ENCODE results near the gene GPR150. TPM values are rescaled to one million over a fixed set of nuclear protein-coding genes. Genes with fewer than 3 reads are reported as not detected.
"Not testable (repeated sequence)": the region's sequence is repeated elsewhere in the genome, so short reads cannot be mapped to it uniquely, and the experiment has no call there.

GPR150 gene
- total RNA-seq, 1 experiment from 2014 or later, result 0.17 TPM

DNA sequence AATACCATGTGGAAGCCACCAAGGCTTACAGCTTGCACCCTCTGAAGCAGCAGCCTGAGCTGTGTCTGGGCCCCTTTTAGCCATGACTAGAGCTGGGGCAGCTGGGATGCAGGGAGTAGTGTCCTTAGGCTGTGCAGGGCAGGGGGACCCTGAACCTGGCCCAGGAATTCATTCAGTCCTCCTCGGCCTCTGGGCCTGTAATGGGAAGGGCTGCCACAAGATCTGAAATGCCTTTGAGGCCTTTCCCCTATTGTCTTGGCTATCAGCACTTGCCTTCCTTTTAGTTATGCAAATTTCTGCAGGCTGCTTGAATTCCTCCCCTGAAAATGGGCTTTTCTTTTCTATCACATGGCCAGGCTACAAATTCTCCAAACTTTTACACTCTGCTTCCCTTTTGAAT, 9.0 kb downstream of the GPR150 start:
- BruUV-seq (replicated peaks), result no TSS peak
- CTCF ChIA-PET, result no interaction called here
- TF ChIP-seq, protein P1, sequence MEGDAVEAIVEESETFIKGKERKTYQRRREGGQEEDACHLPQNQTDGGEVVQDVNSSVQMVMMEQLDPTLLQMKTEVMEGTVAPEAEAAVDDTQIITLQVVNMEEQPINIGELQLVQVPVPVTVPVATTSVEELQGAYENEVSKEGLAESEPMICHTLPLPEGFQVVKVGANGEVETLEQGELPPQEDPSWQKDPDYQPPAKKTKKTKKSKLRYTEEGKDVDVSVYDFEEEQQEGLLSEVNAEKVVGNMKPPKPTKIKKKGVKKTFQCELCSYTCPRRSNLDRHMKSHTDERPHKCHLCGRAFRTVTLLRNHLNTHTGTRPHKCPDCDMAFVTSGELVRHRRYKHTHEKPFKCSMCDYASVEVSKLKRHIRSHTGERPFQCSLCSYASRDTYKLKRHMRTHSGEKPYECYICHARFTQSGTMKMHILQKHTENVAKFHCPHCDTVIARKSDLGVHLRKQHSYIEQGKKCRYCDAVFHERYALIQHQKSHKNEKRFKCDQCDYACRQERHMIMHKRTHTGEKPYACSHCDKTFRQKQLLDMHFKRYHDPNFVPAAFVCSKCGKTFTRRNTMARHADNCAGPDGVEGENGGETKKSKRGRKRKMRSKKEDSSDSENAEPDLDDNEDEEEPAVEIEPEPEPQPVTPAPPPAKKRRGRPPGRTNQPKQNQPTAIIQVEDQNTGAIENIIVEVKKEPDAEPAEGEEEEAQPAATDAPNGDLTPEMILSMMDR (IDR thresholded peaks at IDR 0.05; ENCODE audit: unreplicated experiment), result no peak
- intact Hi-C loops (cut with micrococcal nuclease; ENCODE audit: unreplicated experiment), result no loop called here
- Mint-ChIP-seq H3K27me3 (ENCODE audit: unreplicated experiment) (peaks cover 10% of the 10 kb centered on the region), H3K27ac (ENCODE audit: unreplicated experiment) (no peak overlapping the region), H3K9me3 (ENCODE audit: low read depth, unreplicated experiment) (no peaks in the 10 kb centered on the region), H3K4me3 (ENCODE audit: low read depth, unreplicated experiment) (no peak overlapping the region), H3K4me1 (ENCODE audit: low read depth, unreplicated experiment) (peaks cover 14% of the 10 kb centered on the region), H3K36me3 (ENCODE audit: insufficient read depth, unreplicated experiment) (no peaks in the 10 kb centered on the region)
- no peak for DNase-seq

DNA sequence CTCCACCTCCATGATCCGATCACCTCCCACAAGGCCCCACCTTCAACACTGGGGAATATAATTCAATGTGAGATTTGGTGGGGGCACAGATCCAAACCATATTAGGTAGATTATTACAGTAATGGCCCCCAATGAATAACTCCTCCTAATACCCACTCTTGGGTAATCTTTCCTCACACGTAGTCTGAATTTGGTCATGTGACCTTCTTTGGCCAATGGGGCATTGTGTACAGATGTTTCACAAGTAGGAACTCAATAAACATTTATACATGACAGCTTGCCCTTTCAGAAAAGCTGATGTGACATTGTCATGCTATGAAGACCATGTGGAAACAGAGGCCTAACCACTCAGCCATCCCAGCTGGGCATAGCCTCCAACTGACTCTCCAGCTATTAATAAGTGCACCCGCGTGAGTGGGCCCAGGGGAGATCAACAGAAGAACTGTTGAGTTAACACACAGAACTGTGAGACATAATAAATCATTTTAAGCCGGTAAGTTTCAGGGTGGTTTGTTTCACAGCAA, 10.6 kb downstream of the GPR150 start:
- intact Hi-C loops (cut with micrococcal nuclease; ENCODE audit: unreplicated experiment), result no loop called here
- Mint-ChIP-seq H3K27me3 (ENCODE audit: unreplicated experiment) (no peaks in the 10 kb centered on the region), H3K9me3 (ENCODE audit: low read depth, unreplicated experiment) (no peaks in the 10 kb centered on the region), H3K4me1 (ENCODE audit: low read depth, unreplicated experiment) (peaks cover 14% of the 10 kb centered on the region), H3K36me3 (ENCODE audit: insufficient read depth, unreplicated experiment) (no peaks in the 10 kb centered on the region), H3K27ac (ENCODE audit: unreplicated experiment) (no peak overlapping the region), H3K4me3 (ENCODE audit: low read depth, unreplicated experiment) (no peak overlapping the region)
- CTCF ChIA-PET, result interaction anchor here (1.1 kb wide), 1 partner anchor 16 kb away, joined by 3 read pairs; the partner anchor contains the start of gene RFESD
- DNase-seq, result no peak
- TF ChIP-seq, protein P1 (IDR thresholded peaks at IDR 0.05; ENCODE audit: unreplicated experiment), result no peak
- no TSS peak for BruUV-seq (replicated peaks)

DNA sequence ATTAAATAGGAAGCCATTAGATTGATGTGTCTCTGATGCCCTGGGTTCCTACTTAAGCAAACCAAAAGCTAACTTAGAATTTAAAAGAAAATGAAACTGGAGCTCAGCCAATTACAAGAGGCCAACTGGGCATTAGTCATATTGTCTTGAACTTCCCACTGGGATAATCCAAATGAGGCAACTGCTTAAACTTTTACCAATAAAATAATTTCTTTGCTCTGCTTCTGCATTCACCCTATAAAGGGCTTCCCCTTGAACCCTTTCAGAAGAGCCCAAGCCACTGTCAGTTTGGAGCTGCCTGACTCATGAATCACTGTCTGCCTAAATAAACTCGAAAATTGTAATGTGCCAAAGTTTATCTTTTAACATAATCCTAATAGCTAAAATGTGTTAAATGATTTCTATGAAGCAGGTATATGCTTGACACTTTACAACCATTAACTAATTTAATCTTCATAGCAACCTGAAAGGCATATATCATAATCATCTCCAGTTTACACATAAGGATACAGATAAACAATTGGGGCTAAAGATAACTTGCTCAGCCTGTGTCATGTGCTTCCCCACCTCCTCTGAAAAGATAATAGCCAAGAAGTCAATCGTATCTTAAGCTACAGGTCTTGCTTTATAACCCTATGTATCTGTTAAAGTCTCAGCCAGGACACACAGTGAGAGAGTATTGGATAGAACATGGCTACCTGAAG, 11.5 kb downstream of the GPR150 start:
- H3K27me3 Mint-ChIP-seq (ENCODE audit: unreplicated experiment), result no peaks in the 10 kb centered on the region
- H3K4me1 Mint-ChIP-seq (ENCODE audit: low read depth, unreplicated experiment), result peaks cover 14% of the 10 kb centered on the region
- H3K36me3 Mint-ChIP-seq (ENCODE audit: insufficient read depth, unreplicated experiment), result no peaks in the 10 kb centered on the region
- no peak overlapping the region for H3K4me3 Mint-ChIP-seq (ENCODE audit: low read depth, unreplicated experiment)
- no peaks in the 10 kb centered on the region for H3K9me3 Mint-ChIP-seq (ENCODE audit: low read depth, unreplicated experiment)
- TF ChIP-seq, protein P1 (IDR thresholded peaks at IDR 0.05; ENCODE audit: unreplicated experiment), result no peak
- intact Hi-C loops (cut with micrococcal nuclease; ENCODE audit: unreplicated experiment), result no loop called here
- peak overlapping the region; percentile 47 for H3K27ac Mint-ChIP-seq (ENCODE audit: unreplicated experiment)
- BruUV-seq (replicated peaks), result no TSS peak
- DNase-seq, result no peak
- CTCF ChIA-PET, result interaction anchor here (0.9 to 1.6 kb wide), 3 partner anchors 15 to 150 kb away, joined by 3 to 4 read pairs (median 3); partner anchors contain the start of gene RFESD

DNA sequence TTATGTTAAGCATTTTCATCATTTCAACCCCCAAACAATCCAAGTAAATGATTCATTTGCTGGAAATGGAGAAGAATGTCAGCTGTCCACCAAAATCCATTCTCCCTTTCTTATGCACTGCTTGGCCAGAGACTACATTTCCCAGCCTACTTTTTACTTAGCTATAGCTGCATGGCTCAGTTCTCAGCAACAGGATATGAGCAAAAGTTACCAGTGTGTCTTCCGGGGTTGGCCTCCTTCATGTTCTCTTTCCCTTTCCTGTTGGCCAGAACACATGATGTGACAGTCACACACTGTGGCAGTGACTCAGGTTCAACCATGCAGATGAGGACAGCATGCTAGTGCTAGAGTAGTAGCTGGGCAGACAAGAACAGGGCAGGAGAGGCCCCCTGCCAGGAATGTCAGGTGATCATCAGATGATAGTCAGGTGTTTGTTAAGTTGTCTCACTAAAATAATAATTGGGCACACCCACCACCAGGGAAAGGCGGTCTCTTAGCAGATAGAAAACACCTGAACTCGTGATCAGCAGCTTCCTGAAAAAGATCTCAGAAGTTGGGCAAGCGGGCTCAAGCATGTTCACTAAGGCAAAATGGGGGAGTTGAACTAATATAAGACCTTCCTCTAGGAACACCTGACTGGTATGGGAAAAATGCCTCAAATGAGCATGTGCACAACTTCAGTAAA, 12.2 kb downstream of the GPR150 start:
- Mint-ChIP-seq H3K27me3 (ENCODE audit: unreplicated experiment) (no peaks in the 10 kb centered on the region), H3K4me1 (ENCODE audit: low read depth, unreplicated experiment) (peaks cover 14% of the 10 kb centered on the region), H3K9me3 (ENCODE audit: low read depth, unreplicated experiment) (no peaks in the 10 kb centered on the region), H3K4me3 (ENCODE audit: low read depth, unreplicated experiment) (no peak overlapping the region), H3K27ac (ENCODE audit: unreplicated experiment) (peak overlapping the region; percentile 47), H3K36me3 (ENCODE audit: insufficient read depth, unreplicated experiment) (no peaks in the 10 kb centered on the region)
- TF ChIP-seq, protein P1 (IDR thresholded peaks at IDR 0.05; ENCODE audit: unreplicated experiment), result no peak
- no TSS peak for BruUV-seq (replicated peaks)
- no peak for DNase-seq
- intact Hi-C loops (cut with micrococcal nuclease; ENCODE audit: unreplicated experiment), result no loop called here
- CTCF ChIA-PET, result interaction anchor here (0.9 to 1.6 kb wide), 2 partner anchors 96 to 149 kb away, joined by 3 to 4 read pairs; no protein-coding TSS in a partner anchor

DNA sequence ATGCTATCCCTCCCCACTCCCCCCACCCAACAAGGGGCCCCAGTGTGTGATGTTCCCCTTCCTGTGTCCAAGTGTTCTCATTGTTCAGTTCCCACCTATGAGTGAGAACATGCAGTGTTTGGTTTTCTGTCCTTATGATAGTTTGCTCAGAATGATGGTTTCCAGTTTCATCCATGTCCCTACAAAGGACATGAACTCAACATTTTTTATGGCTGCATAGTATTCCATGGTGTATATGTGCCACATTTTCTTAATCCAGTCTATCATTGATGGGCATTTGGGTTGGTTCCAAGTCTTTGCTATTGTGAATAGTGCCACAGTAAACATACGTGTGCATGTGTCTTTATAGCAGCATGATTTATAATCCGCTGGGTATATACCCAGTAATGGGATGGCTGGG, 13.1 kb downstream of the GPR150 start:
- DNase-seq; intact Hi-C loops (cut with micrococcal nuclease; ENCODE audit: unreplicated experiment); CTCF ChIA-PET; H3K27ac Mint-ChIP-seq (ENCODE audit: unreplicated experiment); H3K27me3 Mint-ChIP-seq (ENCODE audit: unreplicated experiment); H3K9me3 Mint-ChIP-seq (ENCODE audit: low read depth, unreplicated experiment); BruUV-seq (replicated peaks); H3K36me3 Mint-ChIP-seq (ENCODE audit: insufficient read depth, unreplicated experiment); H3K4me3 Mint-ChIP-seq (ENCODE audit: low read depth, unreplicated experiment): not testable (repeated sequence)
- peaks cover 14% of the 10 kb centered on the region for H3K4me1 Mint-ChIP-seq (ENCODE audit: low read depth, unreplicated experiment)

Measured in Calu3 (cell line).